ENCODE measurements around the gene TECTA.

DNA sequence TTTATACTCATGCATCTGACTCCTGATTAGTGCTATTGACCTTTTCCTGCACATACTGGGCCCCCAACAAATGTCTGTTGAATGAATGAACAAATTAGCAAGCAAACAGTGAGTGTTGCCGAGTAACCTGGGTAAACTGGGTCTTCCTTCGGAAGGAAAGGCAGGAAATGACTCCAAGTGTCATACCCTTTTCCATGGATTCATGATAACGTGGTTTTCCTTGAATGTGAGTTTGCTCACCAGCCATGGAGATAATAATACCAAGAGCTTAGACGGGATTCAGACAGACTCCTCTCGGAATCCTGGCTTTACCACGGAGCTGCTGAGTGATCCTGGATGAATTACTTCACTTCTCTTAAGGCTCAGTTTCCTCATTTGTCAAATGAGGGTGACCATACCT is 16.7 kb downstream of the TECTA start:
- TF ChIP-seq, protein P1, sequence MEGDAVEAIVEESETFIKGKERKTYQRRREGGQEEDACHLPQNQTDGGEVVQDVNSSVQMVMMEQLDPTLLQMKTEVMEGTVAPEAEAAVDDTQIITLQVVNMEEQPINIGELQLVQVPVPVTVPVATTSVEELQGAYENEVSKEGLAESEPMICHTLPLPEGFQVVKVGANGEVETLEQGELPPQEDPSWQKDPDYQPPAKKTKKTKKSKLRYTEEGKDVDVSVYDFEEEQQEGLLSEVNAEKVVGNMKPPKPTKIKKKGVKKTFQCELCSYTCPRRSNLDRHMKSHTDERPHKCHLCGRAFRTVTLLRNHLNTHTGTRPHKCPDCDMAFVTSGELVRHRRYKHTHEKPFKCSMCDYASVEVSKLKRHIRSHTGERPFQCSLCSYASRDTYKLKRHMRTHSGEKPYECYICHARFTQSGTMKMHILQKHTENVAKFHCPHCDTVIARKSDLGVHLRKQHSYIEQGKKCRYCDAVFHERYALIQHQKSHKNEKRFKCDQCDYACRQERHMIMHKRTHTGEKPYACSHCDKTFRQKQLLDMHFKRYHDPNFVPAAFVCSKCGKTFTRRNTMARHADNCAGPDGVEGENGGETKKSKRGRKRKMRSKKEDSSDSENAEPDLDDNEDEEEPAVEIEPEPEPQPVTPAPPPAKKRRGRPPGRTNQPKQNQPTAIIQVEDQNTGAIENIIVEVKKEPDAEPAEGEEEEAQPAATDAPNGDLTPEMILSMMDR (conservative IDR thresholded peaks at IDR 0.05 in 1 of 2, IDR thresholded peaks at IDR 0.05 in 1 of 2; ENCODE audit: low read depth in 1 of 2, low read length in 2 of 2) = no peak
- no peak for TF ChIP-seq EZH2 (IDR thresholded peaks at IDR 0.05; ENCODE audit: low read length, missing control alignments)
